Osteoblast (primary cell): ENCODE measurements around the gene NF2. TPM values are rescaled to one million over a fixed set of nuclear protein-coding genes. Genes with fewer than 3 reads are reported as not detected.
A peak's percentile ranks its signal among the peaks of the same experiment; 100 is the strongest.

Experiments used
- DNase-seq: peaks from one replicate; pipeline ENCODE4 v3.0.0; 2011; ENCODE audit warnings: low spot score, mixed read lengths; ENCODE audit not compliant: insufficient read length; ENCODE audit errors: missing footprints
- H2AFZ ChIP-seq: 2 replicates; pipeline ENCODE4 v1.6.0; 2011; ENCODE audit warnings: mild to moderate bottlenecking, low read length
- H3K27ac ChIP-seq: 2 replicates; pipeline ENCODE4 v1.5.1; 2011; ENCODE audit warnings: mild to moderate bottlenecking, low read depth, low read length, moderate library complexity
- H3K27me3 ChIP-seq: 2 replicates; pipeline ENCODE4 v1.6.0; 2012; ENCODE audit warnings: mild to moderate bottlenecking, control low read depth, inconsistent platforms, low read length, moderate library complexity; ENCODE audit not compliant: insufficient read depth
- H3K36me3 ChIP-seq: 2 replicates; pipeline ENCODE4 v1.5.1; 2011; ENCODE audit warnings: mild to moderate bottlenecking, low read length, control low read depth, moderate library complexity; ENCODE audit not compliant: insufficient read depth
- H3K4me1 ChIP-seq: 2 replicates; pipeline ENCODE4 v1.5.1; 2011; ENCODE audit warnings: mild to moderate bottlenecking, low read length, control low read depth, moderate library complexity; ENCODE audit not compliant: insufficient read depth
- H3K4me2 ChIP-seq: 2 replicates; pipeline ENCODE4 v1.6.0; 2011; ENCODE audit warnings: mild to moderate bottlenecking, low read length; ENCODE audit not compliant: insufficient read depth
- H3K4me3 ChIP-seq: fragments of 200-600 bp; sonication (generic); 3 replicates; pipeline ENCODE4 v1.5.1; 2012; ENCODE audit warnings: mild to moderate bottlenecking, low read length, inconsistent platforms; ENCODE audit not compliant: insufficient read depth
- H3K79me2 ChIP-seq: 2 replicates; pipeline ENCODE4 v1.6.0; 2012; ENCODE audit warnings: mild to moderate bottlenecking, low read length, control low read depth, inconsistent platforms; ENCODE audit not compliant: insufficient read depth
- H3K9me3 ChIP-seq: 2 replicates; pipeline ENCODE4 v1.5.1; 2011; ENCODE audit warnings: low read depth, low read length, control low read depth
- H4K20me1 ChIP-seq: 2 replicates; pipeline ENCODE4 v1.6.0; 2012; ENCODE audit warnings: mild to moderate bottlenecking, low read length, control low read depth; ENCODE audit not compliant: insufficient read depth
- total RNA-seq: library from RNA; depleted of rRNA; stranded (reverse); fragments of >200 nt; gene quantifications from 2 replicates; pipeline ENCODE4 v1.2.3, GENCODE V29; 2012
- TF ChIP-seq, protein P1 (sequence below): IDR thresholded peaks from 2 replicates; pipeline ENCODE4 v1.5.1; 2011; ENCODE audit warnings: mild to moderate bottlenecking, low read depth, low read length, moderate library complexity; ENCODE audit errors: extremely low read depth

The NF2 gene
- total RNA-seq, 1 donor, result 72.7 TPM

DNA sequence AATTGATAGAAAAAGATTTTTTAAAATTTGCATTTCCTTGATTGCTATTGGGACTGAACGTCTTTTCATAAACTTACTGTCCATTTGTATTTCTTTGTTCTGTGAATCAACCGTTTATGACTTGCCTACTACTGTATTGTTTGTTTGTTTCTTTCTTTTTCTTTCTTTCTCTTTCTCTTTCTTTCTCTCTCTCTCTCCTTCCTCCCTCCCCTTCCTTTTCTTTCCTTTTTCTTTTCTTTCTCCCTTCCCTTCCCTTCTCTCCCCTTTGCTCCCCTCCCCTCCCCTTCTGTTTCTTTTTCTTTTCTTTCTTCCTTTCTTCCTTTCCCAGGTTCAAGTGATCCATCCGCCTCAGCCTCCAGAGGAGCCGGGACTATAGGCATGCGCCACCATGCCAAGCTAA lies 46.9 kb downstream of the NF2 start:
- Histone ChIP-seq H4K20me1 (no peaks in the 10 kb centered on the region), H3K36me3 (peaks cover 25% of the 10 kb centered on the region), H3K4me2 (no peak overlapping the region), H3K79me2 (no peaks in the 10 kb centered on the region), H3K4me1 (no peaks in the 10 kb centered on the region), H3K4me3 (no peak overlapping the region), H3K27me3 (no peaks in the 10 kb centered on the region), H2AFZ (no peak overlapping the region), H3K27ac (no peak overlapping the region), H3K9me3 (no peaks in the 10 kb centered on the region)
- TF ChIP-seq, protein P1, sequence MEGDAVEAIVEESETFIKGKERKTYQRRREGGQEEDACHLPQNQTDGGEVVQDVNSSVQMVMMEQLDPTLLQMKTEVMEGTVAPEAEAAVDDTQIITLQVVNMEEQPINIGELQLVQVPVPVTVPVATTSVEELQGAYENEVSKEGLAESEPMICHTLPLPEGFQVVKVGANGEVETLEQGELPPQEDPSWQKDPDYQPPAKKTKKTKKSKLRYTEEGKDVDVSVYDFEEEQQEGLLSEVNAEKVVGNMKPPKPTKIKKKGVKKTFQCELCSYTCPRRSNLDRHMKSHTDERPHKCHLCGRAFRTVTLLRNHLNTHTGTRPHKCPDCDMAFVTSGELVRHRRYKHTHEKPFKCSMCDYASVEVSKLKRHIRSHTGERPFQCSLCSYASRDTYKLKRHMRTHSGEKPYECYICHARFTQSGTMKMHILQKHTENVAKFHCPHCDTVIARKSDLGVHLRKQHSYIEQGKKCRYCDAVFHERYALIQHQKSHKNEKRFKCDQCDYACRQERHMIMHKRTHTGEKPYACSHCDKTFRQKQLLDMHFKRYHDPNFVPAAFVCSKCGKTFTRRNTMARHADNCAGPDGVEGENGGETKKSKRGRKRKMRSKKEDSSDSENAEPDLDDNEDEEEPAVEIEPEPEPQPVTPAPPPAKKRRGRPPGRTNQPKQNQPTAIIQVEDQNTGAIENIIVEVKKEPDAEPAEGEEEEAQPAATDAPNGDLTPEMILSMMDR, result no peak
- DNase-seq, result no peak

DNA sequence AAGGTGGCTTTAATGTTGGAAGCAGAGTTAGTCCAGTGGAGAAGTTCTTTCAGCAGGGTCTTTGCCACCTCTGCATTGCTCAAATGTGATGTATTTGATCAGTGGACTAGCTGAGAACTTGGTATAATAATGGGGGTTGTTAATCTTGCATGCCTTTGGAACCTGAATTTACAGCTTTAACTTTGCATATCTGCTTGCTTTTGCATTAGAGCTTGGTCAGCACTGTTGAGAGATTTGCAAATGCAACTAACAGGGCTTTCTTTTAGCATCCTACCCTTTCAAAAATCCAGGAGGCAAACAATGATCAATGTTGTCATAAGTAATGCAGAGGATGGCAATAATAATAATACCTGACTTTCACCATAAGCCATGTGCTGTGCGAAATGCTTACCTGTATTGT lies 48.2 kb downstream of the NF2 start:
- no peaks in the 10 kb centered on the region for H3K27me3 ChIP-seq
- H2AFZ ChIP-seq, result no peak overlapping the region
- H3K79me2 ChIP-seq, result no peaks in the 10 kb centered on the region
- H3K4me1 ChIP-seq, result no peaks in the 10 kb centered on the region
- DNase-seq, result no peak
- no peak overlapping the region for H3K4me2 ChIP-seq
- H3K9me3 ChIP-seq, result no peaks in the 10 kb centered on the region
- no peak overlapping the region for H3K27ac ChIP-seq
- TF ChIP-seq, protein P1, result no peak
- no peak overlapping the region for H3K4me3 ChIP-seq
- no peaks in the 10 kb centered on the region for H4K20me1 ChIP-seq
- H3K36me3 ChIP-seq, result peaks cover 29% of the 10 kb centered on the region

DNA sequence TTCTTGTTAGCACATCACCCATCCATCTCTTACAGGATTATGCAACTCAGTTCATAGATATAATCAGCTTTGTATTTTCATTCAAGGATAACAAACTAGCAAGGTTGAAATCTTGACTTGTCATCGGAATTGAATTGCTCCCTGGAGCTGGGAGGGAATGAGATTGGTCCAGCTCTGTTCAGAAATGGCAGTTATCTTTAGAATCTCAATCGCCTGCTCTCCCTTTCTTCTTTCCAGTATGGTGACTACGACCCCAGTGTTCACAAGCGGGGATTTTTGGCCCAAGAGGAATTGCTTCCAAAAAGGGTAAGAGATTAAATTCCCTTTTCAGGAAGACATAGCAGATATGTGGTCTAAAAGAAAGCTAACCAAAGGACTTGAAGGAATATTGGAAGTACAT lies 51.0 kb downstream of the NF2 start:
- peak; percentile 52 for DNase-seq
- no peak overlapping the region for H3K4me2 ChIP-seq
- no peak overlapping the region for H2AFZ ChIP-seq
- no peak overlapping the region for H3K4me3 ChIP-seq
- H3K4me1 ChIP-seq, result no peaks in the 10 kb centered on the region
- H3K27ac ChIP-seq, result no peak overlapping the region
- peaks cover 34% of the 10 kb centered on the region for H3K36me3 ChIP-seq
- H3K27me3 ChIP-seq, result no peaks in the 10 kb centered on the region
- no peaks in the 10 kb centered on the region for H4K20me1 ChIP-seq
- no peaks in the 10 kb centered on the region for H3K9me3 ChIP-seq
- H3K79me2 ChIP-seq, result no peaks in the 10 kb centered on the region
- TF ChIP-seq, protein P1, result no peak

DNA sequence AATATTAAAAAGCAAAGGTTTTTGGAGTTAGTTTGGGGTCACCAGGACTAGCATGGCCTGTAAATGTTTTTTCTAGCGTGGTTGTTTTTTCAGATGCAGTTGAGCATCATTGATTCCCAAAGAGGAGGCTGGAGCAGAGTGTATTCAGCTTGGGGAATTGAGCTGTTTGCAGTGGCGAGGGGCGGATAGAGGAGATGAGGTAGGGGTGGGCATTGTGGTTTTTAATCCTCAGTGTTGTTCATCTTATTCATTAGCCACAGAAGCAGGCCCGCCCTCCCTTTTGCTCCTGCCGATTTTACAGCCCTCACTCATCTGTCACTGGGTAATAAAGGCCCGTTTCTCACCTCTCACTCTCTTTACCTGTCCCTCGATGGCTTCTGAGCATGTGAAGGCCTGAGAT lies 51.4 kb downstream of the NF2 start:
- DNase-seq, result no peak
- H3K79me2 ChIP-seq, result no peaks in the 10 kb centered on the region
- TF ChIP-seq, protein P1, result no peak
- H4K20me1 ChIP-seq, result no peaks in the 10 kb centered on the region
- no peaks in the 10 kb centered on the region for H3K27me3 ChIP-seq
- H3K4me1 ChIP-seq, result no peaks in the 10 kb centered on the region
- H3K4me3 ChIP-seq, result no peak overlapping the region
- no peak overlapping the region for H3K4me2 ChIP-seq
- no peaks in the 10 kb centered on the region for H3K9me3 ChIP-seq
- no peak overlapping the region for H3K27ac ChIP-seq
- peaks cover 34% of the 10 kb centered on the region for H3K36me3 ChIP-seq
- H2AFZ ChIP-seq, result no peak overlapping the region
